Epithelial cell of proximal tubule (primary cell): ENCODE results near the gene PDGFA. TPM values are rescaled to one million over a fixed set of nuclear protein-coding genes. Genes with fewer than 3 reads are reported as not detected.

Source experiments
- DNase-seq: peaks from one replicate; pipeline ENCODE4 v3.0.0-alpha.2; 2011; ENCODE audit warnings: low read depth
- H3K4me3 ChIP-seq: 2 replicates; pipeline ENCODE4 v1.5.1; 2011; ENCODE audit warnings: low read depth, mild to moderate bottlenecking, low read length
- total RNA-seq: library from RNA; depleted of rRNA; stranded (reverse); fragments of >200 nt; gene quantifications from 2 replicates; pipeline ENCODE4 v1.2.3, GENCODE V29; 2015
- TF ChIP-seq, protein P1 (sequence below): conservative IDR thresholded peaks from 2 replicates; pipeline ENCODE4 v1.5.1; 2012; ENCODE audit warnings: low read depth, mild to moderate bottlenecking, low read length

Gene PDGFA
- total RNA-seq, 1 donor from 2014 or later = 27.3 TPM

DNA sequence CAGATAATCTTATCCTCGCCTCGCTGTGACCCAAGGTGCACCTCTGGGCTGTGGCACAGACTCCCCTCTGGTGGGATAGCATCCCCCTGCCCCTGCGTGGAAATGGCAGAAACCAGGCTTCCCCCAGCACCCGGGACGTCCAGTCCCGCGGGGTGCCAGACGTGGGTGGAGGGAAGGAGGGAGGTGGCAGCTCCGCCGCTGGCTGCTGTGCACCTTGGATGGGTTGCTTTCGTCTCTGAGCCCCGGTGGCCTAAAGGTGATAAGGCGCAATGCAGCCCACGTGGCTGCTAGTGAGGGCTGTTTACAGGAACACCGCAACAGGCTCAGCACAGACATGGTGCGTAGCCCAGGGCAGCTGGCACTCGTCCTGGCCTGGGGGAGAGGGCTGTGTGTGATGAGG lies 13.6 kb upstream of the PDGFA start:
- H3K4me3 ChIP-seq = no peak overlapping the region
- DNase-seq = no peak
- TF ChIP-seq, protein P1, sequence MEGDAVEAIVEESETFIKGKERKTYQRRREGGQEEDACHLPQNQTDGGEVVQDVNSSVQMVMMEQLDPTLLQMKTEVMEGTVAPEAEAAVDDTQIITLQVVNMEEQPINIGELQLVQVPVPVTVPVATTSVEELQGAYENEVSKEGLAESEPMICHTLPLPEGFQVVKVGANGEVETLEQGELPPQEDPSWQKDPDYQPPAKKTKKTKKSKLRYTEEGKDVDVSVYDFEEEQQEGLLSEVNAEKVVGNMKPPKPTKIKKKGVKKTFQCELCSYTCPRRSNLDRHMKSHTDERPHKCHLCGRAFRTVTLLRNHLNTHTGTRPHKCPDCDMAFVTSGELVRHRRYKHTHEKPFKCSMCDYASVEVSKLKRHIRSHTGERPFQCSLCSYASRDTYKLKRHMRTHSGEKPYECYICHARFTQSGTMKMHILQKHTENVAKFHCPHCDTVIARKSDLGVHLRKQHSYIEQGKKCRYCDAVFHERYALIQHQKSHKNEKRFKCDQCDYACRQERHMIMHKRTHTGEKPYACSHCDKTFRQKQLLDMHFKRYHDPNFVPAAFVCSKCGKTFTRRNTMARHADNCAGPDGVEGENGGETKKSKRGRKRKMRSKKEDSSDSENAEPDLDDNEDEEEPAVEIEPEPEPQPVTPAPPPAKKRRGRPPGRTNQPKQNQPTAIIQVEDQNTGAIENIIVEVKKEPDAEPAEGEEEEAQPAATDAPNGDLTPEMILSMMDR = no peak

DNA sequence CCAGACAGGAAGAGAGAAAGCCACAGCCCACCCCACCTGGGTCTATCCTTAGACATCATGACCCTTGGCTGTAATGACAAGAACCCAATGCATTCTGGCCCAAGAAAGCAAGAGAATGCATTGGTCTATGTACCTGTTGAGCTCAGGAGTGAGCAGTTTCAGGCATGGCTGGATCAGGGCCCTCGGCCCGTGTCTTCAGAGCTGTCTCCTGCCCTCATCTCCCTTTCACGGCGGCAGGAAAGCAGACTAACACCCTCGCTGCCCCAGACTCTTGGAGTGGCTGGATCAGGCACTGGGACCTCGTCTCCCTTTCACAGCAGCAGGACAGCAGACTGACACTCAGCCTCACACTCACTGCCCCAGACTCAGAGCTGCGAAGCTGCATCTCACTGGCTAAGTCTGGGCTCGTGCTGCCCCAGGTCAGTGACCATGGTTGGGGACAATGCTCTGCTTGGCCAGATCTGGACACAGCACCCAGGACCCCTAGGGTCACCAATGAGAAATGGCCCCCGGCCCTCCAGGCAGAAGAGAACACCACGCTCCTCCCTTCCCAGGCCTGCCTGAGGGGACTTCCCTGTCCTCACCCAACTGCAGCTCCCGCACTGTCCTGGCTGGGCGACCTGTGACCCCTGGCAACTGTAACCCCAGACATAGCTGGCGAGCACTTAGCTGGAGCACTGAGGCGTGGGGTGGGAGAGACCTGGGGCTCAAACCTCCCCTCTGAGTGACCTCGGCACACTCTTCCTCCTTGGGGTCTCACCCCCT lies 12.9 kb upstream of the PDGFA start:
- DNase-seq = no peak
- no peak overlapping the region for H3K4me3 ChIP-seq
- TF ChIP-seq, protein P1 = no peak

DNA sequence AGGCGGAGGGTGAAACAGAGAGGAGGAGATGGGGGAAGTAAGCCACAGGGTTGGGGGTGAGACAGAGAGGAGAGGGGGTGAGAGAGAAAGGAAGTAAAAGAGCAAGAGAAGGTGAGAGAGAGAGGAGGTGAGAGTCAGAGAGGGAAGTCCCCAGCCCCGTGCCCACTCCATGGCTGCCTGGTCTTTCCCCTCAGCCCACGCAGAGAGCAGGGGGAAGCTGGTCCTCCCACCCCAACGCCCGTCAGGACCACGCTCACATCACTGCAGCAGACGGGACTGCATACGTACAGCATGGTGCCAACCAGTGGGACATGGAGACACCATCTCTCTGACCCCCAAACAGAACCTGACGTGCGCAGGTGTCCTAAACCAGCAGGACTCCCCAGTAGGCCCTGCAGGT lies 12.1 kb upstream of the PDGFA start:
- TF ChIP-seq, protein P1 = no peak
- DNase-seq = no peak
- H3K4me3 ChIP-seq = no peak overlapping the region

DNA sequence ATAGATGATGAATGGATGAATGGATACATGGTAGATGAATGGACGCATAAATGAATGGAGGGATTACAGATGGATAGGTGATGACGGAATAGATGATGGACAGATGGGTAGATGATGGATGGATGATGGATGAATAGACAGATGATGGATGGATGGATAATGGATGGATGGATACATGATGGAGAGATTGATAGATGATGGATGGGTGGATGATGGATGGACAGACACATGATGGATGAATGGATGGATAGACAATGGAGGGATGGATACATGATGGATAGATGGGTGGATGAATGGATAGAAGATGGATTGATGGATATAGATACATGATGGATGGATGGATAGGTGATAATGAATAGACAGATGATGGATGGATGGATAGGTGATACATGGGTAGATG lies 8.8 kb upstream of the PDGFA start:
- H3K4me3 ChIP-seq = no peak overlapping the region
- DNase-seq = no peak
- TF ChIP-seq, protein P1 = no peak

DNA sequence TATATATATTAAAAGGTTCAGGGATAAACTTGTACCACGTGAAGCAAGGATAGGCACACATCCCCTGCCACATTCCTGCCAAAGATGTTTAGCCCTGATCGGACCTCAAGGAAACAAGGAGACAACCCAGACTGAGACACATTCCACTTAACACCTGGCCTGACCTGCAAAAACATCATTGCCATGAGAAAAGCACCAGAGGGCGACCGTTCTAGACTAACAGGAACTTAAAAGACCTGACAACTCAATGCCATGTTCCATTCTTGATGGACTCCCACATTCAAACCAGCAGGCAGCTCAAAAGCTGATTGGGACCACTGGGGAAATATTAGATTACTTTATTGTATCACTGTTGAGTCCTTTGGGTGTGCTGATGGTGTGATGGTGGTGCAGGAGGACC lies 8.1 kb upstream of the PDGFA start:
- TF ChIP-seq, protein P1 = no peak
- H3K4me3 ChIP-seq = no peak overlapping the region
- no peak for DNase-seq

DNA sequence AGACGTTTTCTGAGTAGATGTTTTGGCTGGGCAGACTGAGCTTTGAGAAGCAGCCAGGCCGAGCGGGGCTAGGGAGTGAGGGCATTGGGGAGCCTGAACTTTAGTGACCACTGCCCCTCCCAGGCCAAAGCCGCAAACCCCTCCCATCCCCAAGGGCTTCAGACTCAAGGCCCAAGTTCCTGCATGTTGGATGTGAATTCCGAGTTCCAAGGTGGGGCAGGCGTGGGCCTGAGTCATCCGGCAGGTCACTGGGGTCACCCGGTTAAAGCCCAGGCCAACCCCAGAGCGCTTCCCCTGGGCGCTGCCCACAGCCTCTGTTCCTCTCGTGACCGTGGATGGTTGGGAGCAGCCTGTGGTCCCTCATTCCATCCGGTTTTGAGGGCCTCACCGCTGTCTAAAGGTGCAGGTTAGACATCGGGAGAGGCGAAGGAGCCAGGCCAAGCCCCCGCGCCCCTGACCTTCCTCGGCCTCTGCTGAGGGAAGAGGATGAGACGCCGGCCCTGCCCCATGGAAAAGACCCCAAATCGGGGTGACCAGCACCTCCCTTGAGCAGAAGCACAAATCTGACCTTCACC lies 6.9 kb upstream of the PDGFA start:
- no peak for DNase-seq
- H3K4me3 ChIP-seq = no peak overlapping the region
- TF ChIP-seq, protein P1 = no peak

DNA sequence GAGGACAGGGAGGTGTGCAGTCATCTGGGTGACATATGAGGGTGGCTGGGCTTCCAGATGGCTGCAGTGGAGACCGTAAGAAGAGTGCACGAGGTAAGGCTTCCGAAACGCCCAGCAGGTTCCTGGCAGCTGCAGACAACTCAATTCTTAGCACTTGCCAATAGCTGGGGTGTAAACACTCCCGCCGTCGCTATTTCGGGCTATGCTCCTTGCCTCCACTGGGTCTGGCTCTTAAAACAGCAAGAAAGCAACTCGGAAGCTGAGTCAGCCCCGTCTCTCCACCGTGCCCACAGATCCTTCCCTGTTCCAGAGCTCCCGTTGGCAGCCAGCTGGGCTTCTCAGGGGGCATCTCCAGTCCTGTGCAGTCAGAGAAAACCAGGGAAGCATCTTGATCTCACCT lies 6.1 kb upstream of the PDGFA start:
- TF ChIP-seq, protein P1 = no peak
- no peak for DNase-seq
- H3K4me3 ChIP-seq = no peak overlapping the region
